ENCODE measurements around the gene RASSF10. TPM values are rescaled to one million over a fixed set of nuclear protein-coding genes. Genes with fewer than 3 reads are reported as not detected.

RASSF10 gene
- polyA plus RNA-seq, 1 donor from 2014 or later, result not detected

DNA sequence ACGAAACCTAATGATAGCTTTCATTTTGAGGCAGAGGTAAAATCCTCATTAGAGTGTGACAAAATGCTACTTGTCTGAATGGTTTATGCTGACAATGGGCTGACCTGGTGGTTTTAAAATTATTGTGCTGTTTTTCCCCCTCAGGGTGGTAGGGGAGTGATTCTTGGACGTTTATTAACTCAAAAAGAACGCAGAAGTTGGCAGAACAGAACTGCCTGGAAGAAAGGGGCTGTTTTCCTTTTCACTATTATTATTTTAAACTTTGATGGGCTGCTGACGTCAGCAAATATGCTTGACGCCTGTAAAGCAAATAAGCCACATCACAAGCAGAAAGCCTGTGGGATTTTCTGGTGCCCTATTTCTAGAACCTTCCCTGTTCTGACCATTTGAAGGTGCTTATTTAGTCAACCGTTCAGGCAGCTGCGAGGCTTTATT, 4.0 kb downstream of the RASSF10 start:
- H3K79me2 ChIP-seq (replicated peaks; ENCODE audit: insufficient read depth, low read length), result no peaks in the 10 kb centered on the region
- H3K9me2 ChIP-seq (ENCODE audit: insufficient read depth, low read length), result no peaks in the 10 kb centered on the region
- no peak overlapping the region for H3K4me3 ChIP-seq (ENCODE audit: low read length)
- no peak overlapping the region for H3K4me2 ChIP-seq (ENCODE audit: low read length)
- H3K27ac ChIP-seq (ENCODE audit: low read length), result no peak overlapping the region
- no peaks in the 10 kb centered on the region for H3K9me3 ChIP-seq (ENCODE audit: low read length)
- no peaks in the 10 kb centered on the region for H3F3A ChIP-seq (ENCODE audit: insufficient read depth, low read length, poor library complexity, severe bottlenecking)
- H3K9ac ChIP-seq (ENCODE audit: low read length), result no peak overlapping the region
- peaks cover 49% of the 10 kb centered on the region for H3K27me3 ChIP-seq (ENCODE audit: insufficient read depth, low read depth, low read length)
- H4K20me1 ChIP-seq (ENCODE audit: insufficient read depth), result no peaks in the 10 kb centered on the region
- no peaks in the 10 kb centered on the region for H3K36me3 ChIP-seq (ENCODE audit: insufficient read depth, low read length)
- TF ChIP-seq SMC3 (conservative IDR thresholded peaks at IDR 0.05; ENCODE audit: poor library complexity) (no peak), TAF1 (IDR thresholded peaks at IDR 0.05; ENCODE audit: low read depth) (no peak), EZH2 (IDR thresholded peaks at IDR 0.05; ENCODE audit: borderline replicate concordance, insufficient read depth, low read length, poor library complexity, severe bottlenecking) (no peak), MXI1 (conservative IDR thresholded peaks at IDR 0.05; ENCODE audit: poor library complexity, severe bottlenecking) (no peak), EP300 (conservative IDR thresholded peaks at IDR 0.05; ENCODE audit: poor library complexity, severe bottlenecking) (no peak)
- TF ChIP-seq, protein P1, sequence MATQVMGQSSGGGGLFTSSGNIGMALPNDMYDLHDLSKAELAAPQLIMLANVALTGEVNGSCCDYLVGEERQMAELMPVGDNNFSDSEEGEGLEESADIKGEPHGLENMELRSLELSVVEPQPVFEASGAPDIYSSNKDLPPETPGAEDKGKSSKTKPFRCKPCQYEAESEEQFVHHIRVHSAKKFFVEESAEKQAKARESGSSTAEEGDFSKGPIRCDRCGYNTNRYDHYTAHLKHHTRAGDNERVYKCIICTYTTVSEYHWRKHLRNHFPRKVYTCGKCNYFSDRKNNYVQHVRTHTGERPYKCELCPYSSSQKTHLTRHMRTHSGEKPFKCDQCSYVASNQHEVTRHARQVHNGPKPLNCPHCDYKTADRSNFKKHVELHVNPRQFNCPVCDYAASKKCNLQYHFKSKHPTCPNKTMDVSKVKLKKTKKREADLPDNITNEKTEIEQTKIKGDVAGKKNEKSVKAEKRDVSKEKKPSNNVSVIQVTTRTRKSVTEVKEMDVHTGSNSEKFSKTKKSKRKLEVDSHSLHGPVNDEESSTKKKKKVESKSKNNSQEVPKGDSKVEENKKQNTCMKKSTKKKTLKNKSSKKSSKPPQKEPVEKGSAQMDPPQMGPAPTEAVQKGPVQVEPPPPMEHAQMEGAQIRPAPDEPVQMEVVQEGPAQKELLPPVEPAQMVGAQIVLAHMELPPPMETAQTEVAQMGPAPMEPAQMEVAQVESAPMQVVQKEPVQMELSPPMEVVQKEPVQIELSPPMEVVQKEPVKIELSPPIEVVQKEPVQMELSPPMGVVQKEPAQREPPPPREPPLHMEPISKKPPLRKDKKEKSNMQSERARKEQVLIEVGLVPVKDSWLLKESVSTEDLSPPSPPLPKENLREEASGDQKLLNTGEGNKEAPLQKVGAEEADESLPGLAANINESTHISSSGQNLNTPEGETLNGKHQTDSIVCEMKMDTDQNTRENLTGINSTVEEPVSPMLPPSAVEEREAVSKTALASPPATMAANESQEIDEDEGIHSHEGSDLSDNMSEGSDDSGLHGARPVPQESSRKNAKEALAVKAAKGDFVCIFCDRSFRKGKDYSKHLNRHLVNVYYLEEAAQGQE (IDR thresholded peaks at IDR 0.05; ENCODE audit: borderline replicate concordance), result no peak
- no peak overlapping the region for H2AFZ ChIP-seq (ENCODE audit: low read depth, low read length)

DNA sequence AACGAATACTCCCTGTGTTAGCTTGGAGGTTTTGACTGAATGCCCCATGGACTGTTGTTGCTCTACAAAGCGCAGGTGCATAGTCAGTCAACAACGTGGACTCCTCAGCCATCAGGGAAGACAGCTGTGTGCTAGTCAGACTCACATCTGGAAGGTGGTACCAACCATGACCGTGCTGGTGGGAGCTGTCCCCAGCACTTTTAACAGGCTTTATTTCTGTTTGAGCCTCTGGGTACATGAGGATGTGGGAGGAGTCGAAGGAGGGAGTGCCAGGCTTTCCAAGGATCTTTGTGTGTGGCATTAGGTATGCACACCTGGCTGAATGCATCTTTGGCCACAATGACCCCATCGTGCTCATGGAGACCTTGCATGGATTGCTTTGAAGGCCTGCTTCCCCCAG, 6.6 kb downstream of the RASSF10 start:
- Histone ChIP-seq H3K36me3 (ENCODE audit: insufficient read depth, low read length) (no peaks in the 10 kb centered on the region), H3K4me3 (ENCODE audit: low read length) (no peak overlapping the region), H3K9me2 (ENCODE audit: insufficient read depth, low read length) (no peaks in the 10 kb centered on the region), H3K27ac (ENCODE audit: low read length) (no peak overlapping the region), H3K9me3 (ENCODE audit: low read length) (no peaks in the 10 kb centered on the region), H3F3A (ENCODE audit: insufficient read depth, low read length, poor library complexity, severe bottlenecking) (no peaks in the 10 kb centered on the region), H3K9ac (ENCODE audit: low read length) (no peak overlapping the region), H4K20me1 (ENCODE audit: insufficient read depth) (no peaks in the 10 kb centered on the region), H3K4me2 (ENCODE audit: low read length) (no peak overlapping the region), H3K27me3 (ENCODE audit: insufficient read depth, low read depth, low read length) (peaks cover 22% of the 10 kb centered on the region), H2AFZ (ENCODE audit: low read depth, low read length) (no peak overlapping the region), H3K79me2 (replicated peaks; ENCODE audit: insufficient read depth, low read length) (no peaks in the 10 kb centered on the region)
- TF ChIP-seq MXI1 (conservative IDR thresholded peaks at IDR 0.05; ENCODE audit: poor library complexity, severe bottlenecking) (no peak), SMC3 (conservative IDR thresholded peaks at IDR 0.05; ENCODE audit: poor library complexity) (no peak), EZH2 (IDR thresholded peaks at IDR 0.05; ENCODE audit: borderline replicate concordance, insufficient read depth, low read length, poor library complexity, severe bottlenecking) (no peak), EP300 (conservative IDR thresholded peaks at IDR 0.05; ENCODE audit: poor library complexity, severe bottlenecking) (no peak), POLR2AphosphoS5 (IDR thresholded peaks at IDR 0.05) (no peak), TAF1 (IDR thresholded peaks at IDR 0.05; ENCODE audit: low read depth) (no peak), RAD21 (conservative IDR thresholded peaks at IDR 0.05) (no peak)
- TF ChIP-seq, protein P1 (IDR thresholded peaks at IDR 0.05; ENCODE audit: borderline replicate concordance), result no peak
- TF ChIP-seq, protein P2, sequence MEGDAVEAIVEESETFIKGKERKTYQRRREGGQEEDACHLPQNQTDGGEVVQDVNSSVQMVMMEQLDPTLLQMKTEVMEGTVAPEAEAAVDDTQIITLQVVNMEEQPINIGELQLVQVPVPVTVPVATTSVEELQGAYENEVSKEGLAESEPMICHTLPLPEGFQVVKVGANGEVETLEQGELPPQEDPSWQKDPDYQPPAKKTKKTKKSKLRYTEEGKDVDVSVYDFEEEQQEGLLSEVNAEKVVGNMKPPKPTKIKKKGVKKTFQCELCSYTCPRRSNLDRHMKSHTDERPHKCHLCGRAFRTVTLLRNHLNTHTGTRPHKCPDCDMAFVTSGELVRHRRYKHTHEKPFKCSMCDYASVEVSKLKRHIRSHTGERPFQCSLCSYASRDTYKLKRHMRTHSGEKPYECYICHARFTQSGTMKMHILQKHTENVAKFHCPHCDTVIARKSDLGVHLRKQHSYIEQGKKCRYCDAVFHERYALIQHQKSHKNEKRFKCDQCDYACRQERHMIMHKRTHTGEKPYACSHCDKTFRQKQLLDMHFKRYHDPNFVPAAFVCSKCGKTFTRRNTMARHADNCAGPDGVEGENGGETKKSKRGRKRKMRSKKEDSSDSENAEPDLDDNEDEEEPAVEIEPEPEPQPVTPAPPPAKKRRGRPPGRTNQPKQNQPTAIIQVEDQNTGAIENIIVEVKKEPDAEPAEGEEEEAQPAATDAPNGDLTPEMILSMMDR (IDR thresholded peaks at IDR 0.05; ENCODE audit: poor library complexity, severe bottlenecking), result no peak

Data from neural cell (in vitro differentiated cells).